Measurements from ENCODE around the gene SLC15A5.

GRCh38 chr12:16269946-16270345 lies 7.5 kb downstream of the SLC15A5 start:
- TF ChIP-seq MAFK (IDR thresholded peaks at IDR 0.05; ENCODE audit: low read depth, low read length) (no peak), POLR2A (IDR thresholded peaks at IDR 0.05; ENCODE audit: control extremely low read depth in 1 of 2, low read depth in 2 of 2, low read length in 2 of 2) (no peak), TAF1 (IDR thresholded peaks at IDR 0.05; ENCODE audit: low read depth, low read length) (no peak)
- TF ChIP-seq, protein P1, sequence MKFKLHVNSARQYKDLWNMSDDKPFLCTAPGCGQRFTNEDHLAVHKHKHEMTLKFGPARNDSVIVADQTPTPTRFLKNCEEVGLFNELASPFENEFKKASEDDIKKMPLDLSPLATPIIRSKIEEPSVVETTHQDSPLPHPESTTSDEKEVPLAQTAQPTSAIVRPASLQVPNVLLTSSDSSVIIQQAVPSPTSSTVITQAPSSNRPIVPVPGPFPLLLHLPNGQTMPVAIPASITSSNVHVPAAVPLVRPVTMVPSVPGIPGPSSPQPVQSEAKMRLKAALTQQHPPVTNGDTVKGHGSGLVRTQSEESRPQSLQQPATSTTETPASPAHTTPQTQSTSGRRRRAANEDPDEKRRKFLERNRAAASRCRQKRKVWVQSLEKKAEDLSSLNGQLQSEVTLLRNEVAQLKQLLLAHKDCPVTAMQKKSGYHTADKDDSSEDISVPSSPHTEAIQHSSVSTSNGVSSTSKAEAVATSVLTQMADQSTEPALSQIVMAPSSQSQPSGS (IDR thresholded peaks at IDR 0.05; ENCODE audit: low read length) = no peak

All from H1 (cell line).